PC-9 (cell line): ENCODE measurements around the gene PSEN1. TPM values are rescaled to one million over a fixed set of nuclear protein-coding genes. Genes with fewer than 3 reads are reported as not detected.

Source experiments
- BruUV-seq: library from RNA; stranded (reverse); fragments of 400-500 nt; replicated peaks from 2 replicates; lab custom pipeline; 2021; lab: Mats Ljungman, UMichigan
- CTCF ChIA-PET: fragments of 300-600 bp; sonication (Branson Sonifier 250); formaldehyde crosslinking; loops from one replicate; lab custom pipeline; 2022; ENCODE audit warnings: antibody characterized with exemption; lab: Charles Lee
- POLR2A ChIA-PET: fragments of 300-600 bp; sonication (Branson Sonifier 250); formaldehyde crosslinking; loops from one replicate; lab custom pipeline; 2022; ENCODE audit warnings: antibody characterized with exemption; ENCODE audit not compliant: unreplicated experiment; lab: Charles Lee
- DNase-seq, 2 experiments: peaks; one replicate each; pipeline versions ENCODE4 v3.0.0 to v3.0.0-alpha.2; 2015 to 2022; ENCODE audit warnings: mixed read lengths in 1 of 2
- H2AFZ ChIP-seq: fragments of 200-600 bp; sonication (generic); 2 replicates; pipeline ENCODE4 v1.8.1; 2017; ENCODE audit warnings: antibody characterized with exemption
- H3F3A ChIP-seq: fragments of 200-600 bp; sonication (generic); 2 replicates; pipeline ENCODE4 v1.8.1; 2017; ENCODE audit warnings: antibody characterized with exemption, mild to moderate bottlenecking, low read depth; ENCODE audit not compliant: insufficient read depth
- H3K27ac ChIP-seq: fragments of 200-600 bp; sonication (generic); 2 replicates; pipeline ENCODE4 v1.6.1; 2016; ENCODE audit warnings: mixed run types
- H3K27me3 ChIP-seq: fragments of 200-600 bp; sonication (generic); 2 replicates; pipeline ENCODE4 v1.6.1; 2016; ENCODE audit warnings: low read depth, mixed run types; ENCODE audit not compliant: insufficient read depth
- H3K36me3 ChIP-seq: fragments of 200-600 bp; sonication (generic); 2 replicates; pipeline ENCODE4 v1.6.1; 2016; ENCODE audit warnings: low read depth, mixed run types
- H3K4me1 ChIP-seq: fragments of 200-600 bp; sonication (generic); replicated peaks from 2 replicates; pipeline ENCODE4 v1.6.1; 2016; ENCODE audit warnings: mixed run types; ENCODE audit not compliant: insufficient read depth
- H3K4me2 ChIP-seq: fragments of 200-600 bp; sonication (generic); 2 replicates; pipeline ENCODE4 v1.6.1; 2017; ENCODE audit warnings: mixed run types
- H3K4me3 ChIP-seq: fragments of 200-600 bp; sonication (generic); 2 replicates; pipeline ENCODE4 v1.6.1; 2016; ENCODE audit warnings: mixed run types
- H3K79me2 ChIP-seq: fragments of 200-600 bp; sonication (generic); 2 replicates; pipeline ENCODE4 v1.6.1; 2017; ENCODE audit warnings: low read depth, mixed run types
- H3K9me2 ChIP-seq: fragments of 200-600 bp; sonication (generic); 2 replicates; pipeline ENCODE4 v1.8.1; 2017; ENCODE audit warnings: mild to moderate bottlenecking; ENCODE audit not compliant: insufficient read depth
- H3K9me3 ChIP-seq: fragments of 200-600 bp; sonication (generic); 2 replicates; pipeline ENCODE4 v1.8.1; 2016; ENCODE audit warnings: low read depth; ENCODE audit not compliant: insufficient read depth
- H4K20me1 ChIP-seq: fragments of 200-600 bp; sonication (generic); 2 replicates; pipeline ENCODE4 v1.8.1; 2017; ENCODE audit not compliant: insufficient read depth
- CTCF ChIP-seq: fragments of 200-600 bp; sonication (generic); conservative IDR thresholded peaks from 2 replicates; pipeline ENCODE4 v1.6.1; 2017; ENCODE audit warnings: mixed run types, antibody characterized with exemption, mild to moderate bottlenecking, moderate library complexity
- EZH2 ChIP-seq: fragments of 200-600 bp; sonication (generic); IDR thresholded peaks from 2 replicates; pipeline ENCODE4 v1.8.0; 2017; ENCODE audit warnings: antibody characterized with exemption, low read depth
- intact Hi-C: fragments of 100-400 bp; cut with micrococcal nuclease; formaldehyde crosslinking; loops from one replicate; pipeline ENCODE4 v1.10.0; 2022; ENCODE audit not compliant: unreplicated experiment
- total RNA-seq: library from RNA; stranded (reverse); gene quantifications from 2 replicates; pipeline ENCODE4 v1.2.3, GENCODE V29; 2021

Gene PSEN1
- total RNA-seq, 1 experiment from 2014 or later = 44.0 TPM

DNA sequence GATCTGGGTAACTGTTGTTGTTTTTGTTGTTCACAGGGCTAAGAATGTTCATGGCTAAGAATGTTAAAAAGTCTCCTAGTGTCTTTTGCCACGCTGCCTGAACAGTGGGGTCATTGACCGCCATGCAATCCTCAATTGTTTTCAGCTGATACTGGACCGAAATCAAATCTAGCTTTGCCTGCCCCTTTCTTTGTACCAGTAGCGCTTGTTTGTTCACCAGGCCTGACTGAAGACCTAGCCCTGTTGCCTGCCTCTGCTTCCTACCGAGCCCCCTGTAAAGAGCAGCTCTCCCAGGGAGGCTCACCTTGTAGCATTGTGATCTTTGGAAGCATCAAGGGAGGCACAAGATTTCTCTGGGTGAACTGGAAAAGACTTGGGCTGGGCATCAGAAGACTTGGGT is 6.7 kb downstream of the PSEN1 start:
- Histone ChIP-seq H3K79me2 (peaks cover 73% of the 10 kb centered on the region), H3K9me3 (no peaks in the 10 kb centered on the region), H3K4me1 (peaks cover under 1% of the 10 kb centered on the region; the same call in 1 of the 2 replicates), H3K27me3 (no peaks in the 10 kb centered on the region), H3F3A (no peaks in the 10 kb centered on the region), H2AFZ (no peak overlapping the region), H3K4me2 (no peak overlapping the region), H4K20me1 (peaks cover 45% of the 10 kb centered on the region), H3K36me3 (0 out of 2 replicates have a peak, but pooled peaks cover 4% of the 10 kb centered on the region), H3K4me3 (no peak overlapping the region), H3K27ac (no peak overlapping the region), H3K9me2 (no peaks in the 10 kb centered on the region)
- ChIA-PET POLR2A (interaction anchor here (0.5 kb wide), 1 partner anchor 22 kb away, joined by 4 read pairs; no protein-coding TSS in a partner anchor), CTCF (no interaction called here)
- no peak for TF ChIP-seq EZH2
- TF ChIP-seq CTCF = no peak
- intact Hi-C loops = no loop called here
- no peak for DNase-seq
- BruUV-seq = no TSS peak

- ChIA-PET POLR2A (interaction anchor here (0.5 kb wide), 1 partner anchor 23 kb away, joined by 4 read pairs; no protein-coding TSS in a partner anchor), CTCF (interaction anchor here (0.6 kb wide), 2 partner anchors 9 to 1640 kb away, joined by 3 to 6 read pairs; no protein-coding TSS in a partner anchor)
- H3K4me1 ChIP-seq = no peaks in the 10 kb centered on the region
- H3K9me3 ChIP-seq = no peaks in the 10 kb centered on the region
- no peak overlapping the region for H3K27ac ChIP-seq
- H2AFZ ChIP-seq = no peak overlapping the region
- peaks cover 45% of the 10 kb centered on the region for H4K20me1 ChIP-seq
- no peak for TF ChIP-seq CTCF
- no peak overlapping the region for H3K4me2 ChIP-seq
- no peaks in the 10 kb centered on the region for H3K9me2 ChIP-seq
- H3K79me2 ChIP-seq = peaks cover 68% of the 10 kb centered on the region
- no peak overlapping the region for H3K4me3 ChIP-seq
- intact Hi-C loops = no loop called here
- H3K27me3 ChIP-seq = no peaks in the 10 kb centered on the region
- H3F3A ChIP-seq = no peaks in the 10 kb centered on the region
- DNase-seq = no peak
- H3K36me3 ChIP-seq = 0 out of 2 replicates have a peak, but pooled peaks cover 8% of the 10 kb centered on the region
- no TSS peak for BruUV-seq
These were observed 7.3 kb downstream of the PSEN1 start for GRCh38 chr14:73143617-73144016.

DNA sequence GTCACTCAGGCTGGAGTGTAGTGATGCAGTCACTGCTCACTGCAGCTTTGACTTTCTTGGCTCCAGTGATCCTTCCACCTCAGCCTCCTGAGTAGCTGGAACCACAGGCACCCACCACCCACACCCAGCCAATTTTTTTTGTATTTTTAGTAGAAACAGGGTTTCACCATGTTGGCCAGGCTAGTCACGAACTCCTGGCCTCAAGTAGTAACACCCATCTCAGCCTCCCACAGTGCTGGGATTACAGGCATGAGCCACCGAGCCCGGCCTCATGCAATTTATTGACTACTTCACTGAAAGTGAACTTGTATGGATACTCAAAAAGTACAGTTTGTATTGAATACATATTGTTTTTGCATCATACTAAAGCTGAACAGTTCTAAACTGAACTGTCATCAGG is 9.1 kb downstream of the PSEN1 start:
- no peaks in the 10 kb centered on the region for H3K4me1 ChIP-seq
- H4K20me1 ChIP-seq = peaks cover 38% of the 10 kb centered on the region
- POLR2A ChIA-PET = no interaction called here
- H3K27ac ChIP-seq = no peak overlapping the region
- H3K27me3 ChIP-seq = no peaks in the 10 kb centered on the region
- no peak overlapping the region for H3K4me3 ChIP-seq
- no peak overlapping the region for H2AFZ ChIP-seq
- TF ChIP-seq EZH2 = no peak
- TF ChIP-seq CTCF = no peak
- H3K9me3 ChIP-seq = no peaks in the 10 kb centered on the region
- peaks cover 51% of the 10 kb centered on the region for H3K79me2 ChIP-seq
- H3K4me2 ChIP-seq = no peak overlapping the region
- intact Hi-C loops = no loop called here
- CTCF ChIA-PET = no interaction called here
- DNase-seq = no peak
- BruUV-seq = no TSS peak
- 0 out of 2 replicates have a peak, but pooled peaks cover 8% of the 10 kb centered on the region for H3K36me3 ChIP-seq
- no peaks in the 10 kb centered on the region for H3F3A ChIP-seq
- H3K9me2 ChIP-seq = no peaks in the 10 kb centered on the region
